ENCODE measurements around the gene APCDD1.

DNA sequence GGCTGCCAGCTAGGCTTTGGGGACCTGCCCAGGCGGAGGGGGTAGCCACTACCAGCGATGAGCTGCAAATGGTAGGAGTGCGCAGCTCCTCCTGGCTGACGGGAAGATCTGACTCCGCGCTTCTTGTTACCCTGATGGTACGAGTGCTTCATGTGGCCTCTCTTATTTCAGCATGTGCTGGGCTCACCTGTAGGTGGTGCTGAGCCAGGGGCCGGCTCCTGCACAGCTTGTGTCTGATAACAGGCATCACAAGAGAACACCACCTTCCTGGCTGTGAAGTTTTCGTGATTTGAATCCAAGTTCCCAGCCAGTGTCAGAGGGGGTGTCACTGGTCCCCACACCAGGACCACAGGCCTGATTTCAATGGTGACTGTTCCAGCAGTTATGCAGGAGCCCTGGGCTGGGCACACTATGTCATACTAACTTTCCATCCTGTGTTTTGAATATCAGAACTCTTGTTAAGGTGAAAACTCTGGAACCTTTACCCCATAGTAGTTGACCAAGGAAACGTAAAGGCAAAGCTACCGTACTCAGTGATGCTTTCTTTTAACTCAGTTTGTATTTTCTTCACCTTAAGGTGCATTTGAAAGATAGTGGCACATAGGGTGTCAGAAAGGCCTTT lies 28.0 kb downstream of the APCDD1 start:
- no peak for TF ChIP-seq EZH2 (IDR thresholded peaks at IDR 0.05; ENCODE audit: low read length, missing control alignments)
- TF ChIP-seq, protein P1, sequence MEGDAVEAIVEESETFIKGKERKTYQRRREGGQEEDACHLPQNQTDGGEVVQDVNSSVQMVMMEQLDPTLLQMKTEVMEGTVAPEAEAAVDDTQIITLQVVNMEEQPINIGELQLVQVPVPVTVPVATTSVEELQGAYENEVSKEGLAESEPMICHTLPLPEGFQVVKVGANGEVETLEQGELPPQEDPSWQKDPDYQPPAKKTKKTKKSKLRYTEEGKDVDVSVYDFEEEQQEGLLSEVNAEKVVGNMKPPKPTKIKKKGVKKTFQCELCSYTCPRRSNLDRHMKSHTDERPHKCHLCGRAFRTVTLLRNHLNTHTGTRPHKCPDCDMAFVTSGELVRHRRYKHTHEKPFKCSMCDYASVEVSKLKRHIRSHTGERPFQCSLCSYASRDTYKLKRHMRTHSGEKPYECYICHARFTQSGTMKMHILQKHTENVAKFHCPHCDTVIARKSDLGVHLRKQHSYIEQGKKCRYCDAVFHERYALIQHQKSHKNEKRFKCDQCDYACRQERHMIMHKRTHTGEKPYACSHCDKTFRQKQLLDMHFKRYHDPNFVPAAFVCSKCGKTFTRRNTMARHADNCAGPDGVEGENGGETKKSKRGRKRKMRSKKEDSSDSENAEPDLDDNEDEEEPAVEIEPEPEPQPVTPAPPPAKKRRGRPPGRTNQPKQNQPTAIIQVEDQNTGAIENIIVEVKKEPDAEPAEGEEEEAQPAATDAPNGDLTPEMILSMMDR (conservative IDR thresholded peaks at IDR 0.05 in 1 of 2, IDR thresholded peaks at IDR 0.05 in 1 of 2; ENCODE audit: low read depth in 1 of 2, low read length in 2 of 2) = no peak
